HPDE6-E6E7 (cell line): ENCODE data around the gene CFAP90.

ENCODE experiments used
- DNase-seq: peaks from one replicate; pipeline ENCODE4 v3.0.0; 2011; ENCODE audit warnings: missing footprints; ENCODE audit errors: extremely low spot score

The CFAP90 gene

GRCh38 chr5:7823594-7823993, 27.3 kb downstream of the CFAP90 start:
- DNase-seq, result no peak

GRCh38 chr5:7822449-7822848, 28.5 kb downstream of the CFAP90 start:
- no peak for DNase-seq

- DNase-seq, result no peak
Observed at GRCh38 chr5:7816535-7816901, 34.4 kb downstream of the CFAP90 start.

- peak; percentile 47 for DNase-seq
Observed at GRCh38 chr5:7815892-7816534, 34.9 kb downstream of the CFAP90 start.

GRCh38 chr5:7814816-7815215, 36.1 kb downstream of the CFAP90 start:
- DNase-seq, result no peak

GRCh38 chr5:7813576-7813975, 37.4 kb downstream of the CFAP90 start:
- no peak for DNase-seq

- DNase-seq, result no peak
Observed at GRCh38 chr5:7813007-7813406, 37.9 kb downstream of the CFAP90 start.

- DNase-seq, result no peak
Observed at GRCh38 chr5:7811715-7812114, 39.2 kb downstream of the CFAP90 start.

GRCh38 chr5:7808998-7809397, 41.9 kb downstream of the CFAP90 start:
- DNase-seq, result no peak

GRCh38 chr5:7805379-7805778, 45.6 kb downstream of the CFAP90 start:
- DNase-seq, result no peak

- no peak for DNase-seq
Observed at GRCh38 chr5:7803937-7804336, 47.0 kb downstream of the CFAP90 start.

GRCh38 chr5:7802855-7803254, 48.1 kb downstream of the CFAP90 start:
- no peak for DNase-seq

GRCh38 chr5:7801891-7802614, 48.9 kb downstream of the CFAP90 start:
- DNase-seq, result no peak

- DNase-seq, result no peak
Observed at GRCh38 chr5:7795306-7795705, 55.6 kb downstream of the CFAP90 start.

- DNase-seq, result no peak
Observed at GRCh38 chr5:7794823-7795222, 56.1 kb downstream of the CFAP90 start.

- DNase-seq, result no peak
Observed at GRCh38 chr5:7794311-7794710, 56.6 kb downstream of the CFAP90 start.

- DNase-seq, result no peak
Observed at GRCh38 chr5:7793895-7794294, 57.0 kb downstream of the CFAP90 start.

GRCh38 chr5:7789567-7789966, 61.4 kb downstream of the CFAP90 start:
- DNase-seq, result no peak

GRCh38 chr5:7787770-7788169, 63.2 kb downstream of the CFAP90 start:
- no peak for DNase-seq

GRCh38 chr5:7784683-7785380, 66.1 kb downstream of the CFAP90 start:
- no peak for DNase-seq

GRCh38 chr5:7781899-7782298, 69.0 kb downstream of the CFAP90 start:
- no peak for DNase-seq
